ENCODE results near the gene DHRS1.

DNA sequence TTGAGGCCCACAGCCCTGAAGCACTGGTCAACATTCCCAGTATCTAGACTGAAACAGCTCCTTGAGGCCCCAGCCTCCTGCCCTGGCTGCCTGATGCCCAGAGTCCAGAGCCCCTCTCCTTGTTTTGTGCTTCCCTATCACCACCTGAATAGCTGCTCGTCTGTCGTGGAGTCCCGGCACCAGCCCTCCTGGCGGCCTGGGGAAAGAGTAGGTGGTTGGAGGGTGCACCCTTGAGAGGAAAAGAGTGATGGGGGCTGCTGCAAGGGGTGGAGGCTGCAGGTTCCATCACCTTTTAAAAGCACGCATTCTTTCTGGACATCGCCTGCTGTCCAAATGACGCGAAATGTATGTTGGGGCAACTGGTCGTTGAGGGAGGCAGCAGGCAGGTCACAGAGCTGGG, 31.4 kb downstream of the DHRS1 start:
- TF ChIP-seq, protein P1, sequence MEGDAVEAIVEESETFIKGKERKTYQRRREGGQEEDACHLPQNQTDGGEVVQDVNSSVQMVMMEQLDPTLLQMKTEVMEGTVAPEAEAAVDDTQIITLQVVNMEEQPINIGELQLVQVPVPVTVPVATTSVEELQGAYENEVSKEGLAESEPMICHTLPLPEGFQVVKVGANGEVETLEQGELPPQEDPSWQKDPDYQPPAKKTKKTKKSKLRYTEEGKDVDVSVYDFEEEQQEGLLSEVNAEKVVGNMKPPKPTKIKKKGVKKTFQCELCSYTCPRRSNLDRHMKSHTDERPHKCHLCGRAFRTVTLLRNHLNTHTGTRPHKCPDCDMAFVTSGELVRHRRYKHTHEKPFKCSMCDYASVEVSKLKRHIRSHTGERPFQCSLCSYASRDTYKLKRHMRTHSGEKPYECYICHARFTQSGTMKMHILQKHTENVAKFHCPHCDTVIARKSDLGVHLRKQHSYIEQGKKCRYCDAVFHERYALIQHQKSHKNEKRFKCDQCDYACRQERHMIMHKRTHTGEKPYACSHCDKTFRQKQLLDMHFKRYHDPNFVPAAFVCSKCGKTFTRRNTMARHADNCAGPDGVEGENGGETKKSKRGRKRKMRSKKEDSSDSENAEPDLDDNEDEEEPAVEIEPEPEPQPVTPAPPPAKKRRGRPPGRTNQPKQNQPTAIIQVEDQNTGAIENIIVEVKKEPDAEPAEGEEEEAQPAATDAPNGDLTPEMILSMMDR (IDR thresholded peaks at IDR 0.05): no peak
- TF ChIP-seq, protein P2, sequence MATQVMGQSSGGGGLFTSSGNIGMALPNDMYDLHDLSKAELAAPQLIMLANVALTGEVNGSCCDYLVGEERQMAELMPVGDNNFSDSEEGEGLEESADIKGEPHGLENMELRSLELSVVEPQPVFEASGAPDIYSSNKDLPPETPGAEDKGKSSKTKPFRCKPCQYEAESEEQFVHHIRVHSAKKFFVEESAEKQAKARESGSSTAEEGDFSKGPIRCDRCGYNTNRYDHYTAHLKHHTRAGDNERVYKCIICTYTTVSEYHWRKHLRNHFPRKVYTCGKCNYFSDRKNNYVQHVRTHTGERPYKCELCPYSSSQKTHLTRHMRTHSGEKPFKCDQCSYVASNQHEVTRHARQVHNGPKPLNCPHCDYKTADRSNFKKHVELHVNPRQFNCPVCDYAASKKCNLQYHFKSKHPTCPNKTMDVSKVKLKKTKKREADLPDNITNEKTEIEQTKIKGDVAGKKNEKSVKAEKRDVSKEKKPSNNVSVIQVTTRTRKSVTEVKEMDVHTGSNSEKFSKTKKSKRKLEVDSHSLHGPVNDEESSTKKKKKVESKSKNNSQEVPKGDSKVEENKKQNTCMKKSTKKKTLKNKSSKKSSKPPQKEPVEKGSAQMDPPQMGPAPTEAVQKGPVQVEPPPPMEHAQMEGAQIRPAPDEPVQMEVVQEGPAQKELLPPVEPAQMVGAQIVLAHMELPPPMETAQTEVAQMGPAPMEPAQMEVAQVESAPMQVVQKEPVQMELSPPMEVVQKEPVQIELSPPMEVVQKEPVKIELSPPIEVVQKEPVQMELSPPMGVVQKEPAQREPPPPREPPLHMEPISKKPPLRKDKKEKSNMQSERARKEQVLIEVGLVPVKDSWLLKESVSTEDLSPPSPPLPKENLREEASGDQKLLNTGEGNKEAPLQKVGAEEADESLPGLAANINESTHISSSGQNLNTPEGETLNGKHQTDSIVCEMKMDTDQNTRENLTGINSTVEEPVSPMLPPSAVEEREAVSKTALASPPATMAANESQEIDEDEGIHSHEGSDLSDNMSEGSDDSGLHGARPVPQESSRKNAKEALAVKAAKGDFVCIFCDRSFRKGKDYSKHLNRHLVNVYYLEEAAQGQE (IDR thresholded peaks at IDR 0.05; ENCODE audit: insufficient read depth in 1 of 2, low read depth in 2 of 2, low read length in 1 of 2): no peak
- TF ChIP-seq TCF7L2 (IDR thresholded peaks at IDR 0.05; ENCODE audit: low read depth, low read length) (no peak), SIN3A (IDR thresholded peaks at IDR 0.05; ENCODE audit: borderline replicate concordance, insufficient read depth, low read depth, low read length) (no peak), POLR2AphosphoS5 (IDR thresholded peaks at IDR 0.05; ENCODE audit: low read depth, low read length) (no peak)

All from Panc1 (cell line).